H1 (cell line): ENCODE measurements around the gene GNG12. TPM values are rescaled to one million over a fixed set of nuclear protein-coding genes. Genes with fewer than 3 reads are reported as not detected.

Source experiments
- CTCF ChIA-PET: fragments of 300-600 bp; sonication (Branson Sonifier 250); formaldehyde crosslinking; loops from one replicate; lab custom pipeline; 2021; ENCODE audit not compliant: partially characterized antibody; lab: Charles Lee
- POLR2A ChIA-PET: fragments of 300-600 bp; sonication (Branson Sonifier 250); formaldehyde crosslinking; loops from one replicate; lab custom pipeline; 2021; ENCODE audit warnings: inconsistent platforms; ENCODE audit not compliant: partially characterized antibody; lab: Charles Lee
- DNase-seq, 2 experiments: peaks; one replicate each; pipeline versions ENCODE4 v3.0.0 to v3.0.0-alpha.2; 2010 to 2022; ENCODE audit warnings: low spot score in 2 of 2, low read depth in 1 of 2, mixed read lengths in 1 of 2
- FAIRE-seq: peaks from 2 replicates; lab custom pipeline; 2011; peaks lifted over from hg19 to GRCh38; lab: Jason Lieb, UNC
- H2AFZ ChIP-seq: 2 replicates; pipeline ENCODE4 v1.8.1; 2012; ENCODE audit warnings: low read length, inconsistent platforms
- H2AK5ac ChIP-seq: 2 replicates; pipeline ENCODE4 v1.6.1; 2013; ENCODE audit warnings: low read depth, low read length
- H2BK120ac ChIP-seq: replicated peaks from 2 replicates; pipeline ENCODE3; 2013; ENCODE audit warnings: low read depth, low read length, inconsistent platforms
- H2BK12ac ChIP-seq: 2 replicates; pipeline ENCODE4 v1.6.1; 2013; ENCODE audit warnings: low read depth, low read length
- H2BK15ac ChIP-seq: 2 replicates; pipeline ENCODE4 v1.6.1; 2013; ENCODE audit warnings: low read length
- H2BK20ac ChIP-seq: 2 replicates; pipeline ENCODE4 v1.6.1; 2013; ENCODE audit warnings: low read length
- H2BK5ac ChIP-seq: 2 replicates; pipeline ENCODE4 v1.6.1; 2013; ENCODE audit warnings: low read depth, low read length
- H3K14ac ChIP-seq: 2 replicates; pipeline ENCODE4 v1.6.1; 2013; ENCODE audit warnings: inconsistent platforms; ENCODE audit not compliant: insufficient read length
- H3K18ac ChIP-seq: 2 replicates; pipeline ENCODE4 v1.6.1; 2013; ENCODE audit warnings: low read length; ENCODE audit errors: extremely low read depth
- H3K23ac ChIP-seq: 2 replicates; pipeline ENCODE4 v1.6.1; 2013; ENCODE audit warnings: inconsistent platforms; ENCODE audit not compliant: insufficient read length
- H3K23me2 ChIP-seq: 2 replicates; pipeline ENCODE4 v1.6.1; 2013; ENCODE audit warnings: low read depth, low read length
- H3K27ac ChIP-seq: 2 replicates; pipeline ENCODE4 v1.6.1; 2011; ENCODE audit warnings: low read depth, low read length, inconsistent platforms
- H3K27me3 ChIP-seq, 4 experiments: replicated peaks in 1 of 4; 1 replicate in 1 of 4; 2 replicates in 3 of 4; pipeline versions ENCODE4 v1.6.1 to v1.8.1; 2011 to 2013; ENCODE audit warnings: low read length in 3 of 4, mild to moderate bottlenecking in 3 of 4, inconsistent platforms in 2 of 4, mixed read lengths in 2 of 4, moderate library complexity in 1 of 4; ENCODE audit not compliant: control insufficient read depth in 3 of 4, insufficient read depth in 3 of 4; ENCODE audit errors: extremely low read depth in 1 of 4
- H3K36me3 ChIP-seq, 4 experiments: 2 replicates each; pipeline versions ENCODE4 v1.6.1 to v1.8.1; 2011 to 2013; ENCODE audit warnings: mild to moderate bottlenecking in 4 of 4, low read length in 3 of 4, moderate library complexity in 2 of 4, control low read depth in 1 of 4, inconsistent platforms in 1 of 4; ENCODE audit not compliant: insufficient read depth in 4 of 4, control insufficient read depth in 2 of 4
- H3K4ac ChIP-seq: replicated peaks from 2 replicates; pipeline ENCODE3; 2013; ENCODE audit warnings: low read length, low read depth, mixed read lengths, inconsistent platforms; ENCODE audit not compliant: insufficient read length
- H3K4me1 ChIP-seq, 4 experiments: replicated peaks in 1 of 4; 1 replicate in 1 of 4; 2 replicates in 3 of 4; pipeline versions ENCODE4 v1.6.1 to v1.8.1; 2011 to 2013; ENCODE audit warnings: low read length in 3 of 4, inconsistent platforms in 2 of 4, mixed read lengths in 1 of 4; ENCODE audit not compliant: insufficient read depth in 4 of 4, control insufficient read depth in 3 of 4
- H3K4me2 ChIP-seq, 2 experiments: 2 replicates each; pipeline versions ENCODE4 v1.6.1 to v1.8.1; 2011 to 2013; ENCODE audit warnings: low read depth in 2 of 2, low read length in 2 of 2, control low read depth in 1 of 2, inconsistent platforms in 1 of 2, mild to moderate bottlenecking in 1 of 2; ENCODE audit not compliant: insufficient read depth in 1 of 2
- H3K4me3 ChIP-seq, 4 experiments: fragments of 200-600, 300-600 bp in 1 of 4; sonication (generic), shearing (Covaris generic), sonication (Bioruptor Twin) in 1 of 4; 2 replicates each; pipeline versions ENCODE4 v1.5.1 to v1.8.1; 2011 to 2016; ENCODE audit warnings: low read length in 4 of 4, low read depth in 3 of 4, control low read depth in 2 of 4, inconsistent platforms in 2 of 4, mild to moderate bottlenecking in 2 of 4, mixed read lengths in 1 of 4, moderate library complexity in 1 of 4; ENCODE audit not compliant: insufficient read depth in 2 of 4; ENCODE audit errors: extremely low read depth in 1 of 4
- H3K56ac ChIP-seq: replicated peaks from 2 replicates; pipeline ENCODE3; 2013; ENCODE audit warnings: low read depth, mild to moderate bottlenecking, mixed read lengths, low read length, inconsistent platforms; ENCODE audit not compliant: insufficient read length
- H3K79me1 ChIP-seq: 2 replicates; pipeline ENCODE4 v1.6.1; 2013; ENCODE audit warnings: low read depth, low read length, control low read depth
- H3K79me2 ChIP-seq, 2 experiments: 2 replicates each; pipeline versions ENCODE4 v1.6.1 to v1.8.1; 2012 to 2013; ENCODE audit warnings: low read length in 2 of 2, mild to moderate bottlenecking in 2 of 2, inconsistent platforms in 1 of 2; ENCODE audit not compliant: insufficient read depth in 2 of 2, control insufficient read depth in 1 of 2
- H3K9ac ChIP-seq, 4 experiments: replicated peaks in 1 of 4; 1 replicate in 1 of 4; 2 replicates in 3 of 4; pipeline versions ENCODE4 v1.6.1 to v1.8.1; 2011 to 2013; ENCODE audit warnings: low read depth in 3 of 4, low read length in 3 of 4, control low read depth in 2 of 4, mild to moderate bottlenecking in 2 of 4, moderate library complexity in 2 of 4, inconsistent platforms in 1 of 4; ENCODE audit errors: extremely low read depth in 1 of 4
- H3K9me3 ChIP-seq, 2 experiments: 2 replicates each; pipeline versions ENCODE4 v1.6.1 to v1.8.1; 2012 to 2013; ENCODE audit warnings: mild to moderate bottlenecking in 2 of 2, moderate library complexity in 2 of 2, control low read depth in 1 of 2, inconsistent platforms in 1 of 2, low read depth in 1 of 2, low read length in 1 of 2, mixed read lengths in 1 of 2; ENCODE audit not compliant: insufficient read depth in 2 of 2
- H4K20me1 ChIP-seq, 2 experiments: replicated peaks in 1 of 2; 2 replicates each; pipeline versions ENCODE3 to v1.8.1; 2011 to 2013; ENCODE audit warnings: inconsistent platforms in 2 of 2, low read length in 2 of 2, mild to moderate bottlenecking in 1 of 2; ENCODE audit not compliant: insufficient read depth in 2 of 2, control insufficient read depth in 1 of 2
- H4K5ac ChIP-seq: 2 replicates; pipeline ENCODE4 v1.6.1; 2013; ENCODE audit warnings: low read length, low read depth, mixed read lengths, inconsistent platforms; ENCODE audit not compliant: insufficient read length
- H4K8ac ChIP-seq: 2 replicates; pipeline ENCODE4 v1.8.0; 2013; ENCODE audit warnings: mild to moderate bottlenecking, moderate library complexity, low read length, inconsistent platforms; ENCODE audit not compliant: insufficient read depth; ENCODE audit errors: extremely low read depth
- H4K91ac ChIP-seq: replicated peaks from 2 replicates; pipeline ENCODE3; 2013; ENCODE audit warnings: low read length, mixed read lengths, inconsistent platforms; ENCODE audit not compliant: insufficient read length
- CBX5 ChIP-seq: fragments of 300-800, 300-1000 bp; sonication (generic); IDR thresholded peaks from 2 replicates; pipeline ENCODE4 v1.7.1; 2016; ENCODE audit warnings: antibody characterized with exemption, low read length, low read depth
- CHD1 ChIP-seq: IDR thresholded peaks from 2 replicates; pipeline ENCODE4 v1.6.1; 2012; ENCODE audit warnings: low read depth, low read length, improper control_type of control experiment
- EP300 ChIP-seq, 2 experiments: IDR thresholded peaks; 1 replicate in 1 of 2; 2 replicates in 1 of 2; pipeline ENCODE4 v1.6.1; 2011 to 2012; ENCODE audit warnings: low read depth in 2 of 2, low read length in 2 of 2, mild to moderate bottlenecking in 2 of 2, borderline replicate concordance in 1 of 2, inconsistent platforms in 1 of 2, moderate library complexity in 1 of 2
- EZH2 ChIP-seq: fragments of 200-600 bp; sonication (generic); IDR thresholded peaks from 2 replicates; pipeline ENCODE4 v1.7.1; 2012; ENCODE audit warnings: low read depth, mild to moderate bottlenecking, moderate library complexity, low read length, inconsistent platforms; ENCODE audit not compliant: severe bottlenecking
- HDAC6 ChIP-seq: IDR thresholded peaks from one replicate; pipeline ENCODE4 v1.7.1; 2012; ENCODE audit warnings: low read depth, mild to moderate bottlenecking, inconsistent platforms, low read length, moderate library complexity
- POLR2A ChIP-seq, 2 experiments: IDR thresholded peaks; 1 replicate in 1 of 2; 2 replicates in 1 of 2; pipeline ENCODE4 v1.6.1; 2011; ENCODE audit warnings: low read depth in 2 of 2, low read length in 2 of 2, mild to moderate bottlenecking in 2 of 2; ENCODE audit errors: control extremely low read depth in 1 of 2
- POU5F1 ChIP-seq: IDR thresholded peaks from 2 replicates; pipeline ENCODE4 v1.6.1; 2011; ENCODE audit warnings: low read depth, mild to moderate bottlenecking, low read length, moderate library complexity
- RAD21 ChIP-seq, 2 experiments: IDR thresholded peaks in 1 of 2; conservative IDR thresholded peaks in 1 of 2; 2 replicates each; pipeline ENCODE4 v1.6.1; 2011; ENCODE audit warnings: low read depth in 2 of 2, low read length in 2 of 2, improper control_type of control experiment in 1 of 2, inconsistent platforms in 1 of 2, mild to moderate bottlenecking in 1 of 2, moderate library complexity in 1 of 2
- RXRA ChIP-seq: IDR thresholded peaks from 2 replicates; pipeline ENCODE4 v1.6.1; 2011; ENCODE audit warnings: low read depth, mild to moderate bottlenecking, low read length, moderate library complexity; ENCODE audit not compliant: insufficient read depth
- SP1 ChIP-seq: IDR thresholded peaks from 2 replicates; pipeline ENCODE4 v1.6.1; 2011; ENCODE audit warnings: low read depth, low read length
- SP2 ChIP-seq: IDR thresholded peaks from 2 replicates; pipeline ENCODE4 v1.6.1; 2012; ENCODE audit warnings: mild to moderate bottlenecking, low read length, inconsistent platforms
- polyA plus RNA-seq, 7 experiments: library from polyadenylated mRNA; depleted of rRNA in 3 of 7; stranded (reverse) in 5 of 7; unstranded in 2 of 7; fragments of >200 nt in 5 of 7; fragments of 200-250 nt in 2 of 7; gene quantifications; 1 replicate in 5 of 7; 2 replicates in 1 of 7; 4 replicates in 1 of 7; pipeline versions ENCODE4 v1.2.1 to v1.2.3, GENCODE V29; 2011 to 2013; ENCODE audit warnings: missing spikeins in 2 of 7, mixed read lengths in 2 of 7
- total RNA-seq: library from RNA; stranded (reverse); fragmentation: NEBNext Ultra II Directional; extraction: Animal tissue kit (Norgen Biotek cat#: 25700); gene quantifications from 2 replicates; pipeline ENCODE4 v1.2.1, GENCODE V29; 2021
- TF ChIP-seq, protein P1 (sequence below): IDR thresholded peaks from 2 replicates; pipeline ENCODE4 v1.6.1; 2012; ENCODE audit warnings: inconsistent platforms

The GNG12 gene
- total and polyA plus RNA-seq, 2 of the 8 experiments (the other 6 are each of a cell fraction or from before 2014, with no cell fraction given), result 11.4 to 35.8 TPM

- Histone ChIP-seq H4K8ac (no peak overlapping the region), H4K20me1 (no peaks in the 10 kb centered on the region), H3K79me1 (no peaks in the 10 kb centered on the region), H3K9ac (no peak overlapping the region), H3K4me3 (no peak overlapping the region), H2BK15ac (no peak overlapping the region), H3K56ac (no peak overlapping the region), H3K27ac (no peak overlapping the region), H2AK5ac (no peak overlapping the region), H3K36me3 (no peaks in the 10 kb centered on the region), H4K5ac (no peak overlapping the region), H2BK12ac (no peak overlapping the region), H3K18ac (no peak overlapping the region), H2BK120ac (no peak overlapping the region), H3K4me2 (no peak overlapping the region), H2AFZ (no peak overlapping the region), H3K23ac (no peak overlapping the region), H3K14ac (no peak overlapping the region), H3K23me2 (no peaks in the 10 kb centered on the region), H3K79me2 (no peaks in the 10 kb centered on the region), H3K4me1 (peaks cover 0 to 5% (median under 1%) of the 10 kb centered on the region in 4 experiments; a peak in 3 of 7 replicates), H4K91ac (no peak overlapping the region), H3K27me3 (no peaks in the 10 kb centered on the region), H3K9me3 (no peaks in the 10 kb centered on the region), H2BK5ac (no peak overlapping the region), H2BK20ac (no peak overlapping the region), H3K4ac (no peak overlapping the region)
- TF ChIP-seq EP300 (IDR thresholded peaks at IDR 0.05; ENCODE audit: borderline replicate concordance in 1 of 2, low read depth in 2 of 2, low read length in 2 of 2), result no peak
- TF ChIP-seq HDAC6, result no peak
- TF ChIP-seq SP2, result no peak
- TF ChIP-seq, protein P1, sequence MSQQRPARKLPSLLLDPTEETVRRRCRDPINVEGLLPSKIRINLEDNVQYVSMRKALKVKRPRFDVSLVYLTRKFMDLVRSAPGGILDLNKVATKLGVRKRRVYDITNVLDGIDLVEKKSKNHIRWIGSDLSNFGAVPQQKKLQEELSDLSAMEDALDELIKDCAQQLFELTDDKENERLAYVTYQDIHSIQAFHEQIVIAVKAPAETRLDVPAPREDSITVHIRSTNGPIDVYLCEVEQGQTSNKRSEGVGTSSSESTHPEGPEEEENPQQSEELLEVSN, result no peak
- no peak for TF ChIP-seq RXRA
- TF ChIP-seq POU5F1, result no peak
- no peak for TF ChIP-seq POLR2A (IDR thresholded peaks at IDR 0.05; ENCODE audit: control extremely low read depth in 1 of 2, low read depth in 2 of 2, low read length in 2 of 2)
- TF ChIP-seq CBX5, result no peak
- TF ChIP-seq CHD1, result no peak
- no peak for TF ChIP-seq RAD21 (IDR thresholded peaks at IDR 0.05 in 1 of 2, conservative IDR thresholded peaks at IDR 0.05 in 1 of 2; ENCODE audit: low read depth in 2 of 2, low read length in 2 of 2)
- TF ChIP-seq EZH2, result no peak
- no peak for TF ChIP-seq SP1
- DNase-seq (no peak), FAIRE-seq (no peak)
- CTCF ChIA-PET, result no interaction called here
- POLR2A ChIA-PET, result no interaction called here
Observed at GRCh38 chr1:67726224-67726623, 107.0 kb downstream of the GNG12 start.
